ENCODE measurements around the gene NME5.

NME5 gene

GRCh38 chr5:138138949-138139780 is at the start of gene NME5:
TSS of gene NME5 (minus strand) at chr5:138139428. CDS start at chr5:138138780, 648 bp downstream.
- peak; percentile 65 for DNase-seq
- Mint-ChIP-seq H3K27ac (no peak within 1 kb of the TSS), H3K27me3 (ENCODE audit: low read depth, poor library complexity) (peaks cover 3% of the 10 kb centered on the region), H3K4me1 (peaks cover 15% of the 10 kb centered on the region), H3K4me3 (peak within 1 kb of the TSS; percentile 86), H3K9me3 (no peaks in the 10 kb centered on the region), H3K36me3 (ENCODE audit: low read depth) (no peaks in the 10 kb centered on the region)
- no peak for TF ChIP-seq CTCF (IDR thresholded peaks at IDR 0.05)

- H3K27ac Mint-ChIP-seq = peak overlapping the region; percentile 53
- DNase-seq = no peak
- no peaks in the 10 kb centered on the region for H3K9me3 Mint-ChIP-seq
- peaks cover 7% of the 10 kb centered on the region for H3K4me1 Mint-ChIP-seq
- H3K4me3 Mint-ChIP-seq = no peak overlapping the region
- no peak for TF ChIP-seq CTCF (IDR thresholded peaks at IDR 0.05)
- H3K27me3 Mint-ChIP-seq (ENCODE audit: low read depth, poor library complexity) = no peaks in the 10 kb centered on the region
- H3K36me3 Mint-ChIP-seq (ENCODE audit: low read depth) = peaks cover 77% of the 10 kb centered on the region
Observed at GRCh38 chr5:138188626-138189025, 49.4 kb upstream of the NME5 start.

- H3K27me3 Mint-ChIP-seq (ENCODE audit: low read depth, poor library complexity) = no peaks in the 10 kb centered on the region
- peak overlapping the region; percentile 92 for H3K27ac Mint-ChIP-seq
- H3K4me3 Mint-ChIP-seq = no peak overlapping the region
- peaks cover 1% of the 10 kb centered on the region for H3K4me1 Mint-ChIP-seq
- peaks cover 70% of the 10 kb centered on the region for H3K36me3 Mint-ChIP-seq (ENCODE audit: low read depth)
- no peak for TF ChIP-seq CTCF (IDR thresholded peaks at IDR 0.05)
- no peak for DNase-seq
- H3K9me3 Mint-ChIP-seq = no peaks in the 10 kb centered on the region
Observed at GRCh38 chr5:138186002-138186447, 46.8 kb upstream of the NME5 start.

- H3K36me3 Mint-ChIP-seq (ENCODE audit: low read depth) = peaks cover 55% of the 10 kb centered on the region
- H3K27me3 Mint-ChIP-seq (ENCODE audit: low read depth, poor library complexity) = no peaks in the 10 kb centered on the region
- H3K4me1 Mint-ChIP-seq = peaks cover 17% of the 10 kb centered on the region
- no peaks in the 10 kb centered on the region for H3K9me3 Mint-ChIP-seq
- DNase-seq = no peak
- no peak overlapping the region for H3K27ac Mint-ChIP-seq
- no peak for TF ChIP-seq CTCF (IDR thresholded peaks at IDR 0.05)
- no peak overlapping the region for H3K4me3 Mint-ChIP-seq
Observed at GRCh38 chr5:138182808-138183207, 43.6 kb upstream of the NME5 start.

GRCh38 chr5:138180841-138181240 is 41.6 kb upstream of the NME5 start:
- DNase-seq = no peak
- no peak for TF ChIP-seq CTCF (IDR thresholded peaks at IDR 0.05)
- Mint-ChIP-seq H3K27me3 (ENCODE audit: low read depth, poor library complexity) (no peaks in the 10 kb centered on the region), H3K4me3 (no peak overlapping the region), H3K36me3 (ENCODE audit: low read depth) (peaks cover 49% of the 10 kb centered on the region), H3K27ac (no peak overlapping the region), H3K9me3 (no peaks in the 10 kb centered on the region), H3K4me1 (peaks cover 22% of the 10 kb centered on the region)

Measured in nephron progenitor cell (in vitro differentiated cells).